GOT3 (cell line): ENCODE data around the gene PTPRD.

Source experiments
- DNase-seq: peaks from one replicate; lab custom pipeline; 2025; ENCODE audit warnings: mixed read lengths; lab: John Stamatoyannopoulos, UW

PTPRD gene

GRCh38 chr9:8826281-8826680 lies 1786.5 kb downstream of the PTPRD start:
- DNase-seq: no peak

DNA sequence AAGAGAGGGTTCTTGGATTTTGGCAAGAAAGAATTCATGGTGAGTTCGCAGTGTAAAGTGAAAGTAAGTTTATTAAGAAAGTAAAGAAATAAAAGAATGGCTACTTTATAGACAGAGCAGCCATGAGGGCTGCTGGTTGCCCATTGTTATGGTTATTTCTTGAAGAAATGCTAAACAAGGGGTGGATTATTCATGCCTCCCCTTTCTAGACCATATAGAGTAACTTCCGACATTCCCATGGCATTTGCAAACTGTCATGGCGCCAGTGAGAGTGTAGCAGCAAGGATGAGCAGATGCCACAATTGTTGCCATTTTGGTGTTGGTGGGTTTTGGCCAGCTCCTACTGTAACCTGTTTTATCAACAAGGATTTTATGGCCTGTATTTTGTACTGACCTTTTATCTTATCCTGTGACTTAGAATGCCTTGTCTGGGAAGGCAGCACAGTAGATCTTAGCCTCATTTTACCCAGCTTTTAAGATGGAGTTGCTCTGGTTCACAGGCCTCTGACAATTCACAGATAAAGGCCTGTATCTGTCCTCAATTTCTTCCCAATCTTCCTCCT lies 1787.1 kb downstream of the PTPRD start:
- no peak for DNase-seq

DNA sequence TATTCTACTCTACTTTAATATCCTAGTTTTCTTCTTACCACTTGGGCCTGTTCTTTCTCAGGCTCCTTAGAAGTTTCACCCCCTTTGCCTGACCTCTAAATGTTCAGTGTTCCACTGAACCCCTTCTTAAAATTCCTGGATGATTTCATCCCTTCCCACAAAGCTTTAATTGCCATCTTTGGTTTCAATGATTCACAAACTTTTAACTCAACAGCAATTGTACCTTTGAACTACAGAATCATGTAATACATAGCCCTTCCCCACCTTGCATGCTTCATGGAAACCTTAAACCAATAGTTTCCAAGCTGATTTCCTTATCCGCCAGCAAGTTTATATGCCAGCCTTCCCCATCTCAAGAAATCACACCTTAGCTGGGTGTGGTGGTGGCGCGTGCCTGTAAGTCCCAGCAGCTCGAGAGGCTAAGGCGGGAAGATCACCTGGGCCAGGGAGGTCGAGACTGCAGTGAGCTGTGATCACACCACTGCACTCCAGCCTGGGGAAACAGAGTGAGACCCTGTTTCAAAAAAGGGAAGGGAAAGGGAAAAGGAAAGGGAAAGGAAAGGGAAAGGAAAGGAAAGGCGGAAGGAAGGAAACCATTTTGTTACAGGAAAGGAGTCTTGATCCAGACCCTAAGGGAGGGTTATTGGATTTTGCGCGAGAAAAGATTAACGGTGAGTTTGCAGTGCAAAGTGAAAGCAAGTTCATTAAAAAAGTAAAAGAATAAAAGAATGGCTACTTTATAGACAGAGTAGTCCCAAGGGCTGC lies 1789.5 kb downstream of the PTPRD start:
- no peak for DNase-seq

GRCh38 chr9:8822667-8823025 lies 1790.2 kb downstream of the PTPRD start:
- DNase-seq: no peak

- DNase-seq: no peak
These were observed 1790.7 kb downstream of the PTPRD start for GRCh38 chr9:8821910-8822666.

DNA sequence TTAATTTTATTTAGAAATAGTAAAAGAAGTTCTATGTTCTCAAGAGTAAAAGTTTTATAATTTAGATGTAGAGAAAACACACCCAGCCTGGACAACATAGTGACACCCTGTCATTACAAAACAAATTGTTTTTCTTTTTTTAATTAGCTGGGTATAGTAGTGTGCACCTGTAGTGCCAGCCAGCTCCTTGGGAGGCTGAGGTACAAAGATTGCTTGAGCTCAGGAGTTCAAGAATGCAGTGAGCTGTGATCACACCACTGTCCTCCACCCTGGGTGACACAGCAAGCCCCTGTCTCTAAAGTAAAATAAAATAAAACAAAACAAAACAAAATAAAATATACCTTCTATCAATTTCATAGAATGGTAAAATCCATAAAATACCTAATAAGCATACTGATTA lies 1795.5 kb downstream of the PTPRD start:
- DNase-seq: no peak

DNA sequence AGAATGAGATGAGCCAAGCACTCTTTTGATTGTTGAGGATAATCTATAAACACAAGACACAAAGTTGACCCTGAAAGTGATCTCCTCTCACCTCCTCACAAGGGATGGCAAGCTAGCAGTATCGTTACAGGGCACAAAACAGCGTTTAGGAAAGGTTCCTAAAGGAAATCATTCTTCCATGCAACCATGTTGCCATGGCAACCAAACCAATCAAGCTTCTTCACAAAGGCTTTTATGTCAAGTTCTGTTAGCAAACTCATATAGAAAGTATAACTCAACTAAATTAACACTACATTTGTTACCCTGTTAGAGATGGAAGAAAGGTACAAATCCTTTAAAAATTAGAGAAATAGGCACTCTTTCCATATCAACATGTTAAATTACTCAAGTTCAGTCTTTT lies 1796.4 kb downstream of the PTPRD start:
- DNase-seq: no peak

DNA sequence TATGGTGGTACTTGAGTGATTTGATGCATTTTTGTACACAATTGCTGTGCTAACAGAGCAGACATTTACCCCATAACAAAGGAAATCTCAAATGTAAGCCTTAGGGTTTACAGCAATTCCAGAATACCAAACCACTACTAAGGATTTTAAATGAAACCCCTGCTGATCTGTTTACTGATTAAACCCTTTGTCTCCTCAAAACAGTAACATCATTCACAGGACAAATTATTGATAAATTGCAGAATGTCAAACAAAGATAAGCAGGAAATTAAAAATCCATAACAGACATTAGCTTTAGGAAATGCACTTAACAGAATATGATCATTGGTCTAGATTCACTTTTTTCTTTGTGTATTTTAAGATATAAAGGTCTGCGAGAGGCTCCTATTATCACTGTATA lies 1796.9 kb downstream of the PTPRD start:
- no peak for DNase-seq

- no peak for DNase-seq
These were observed 1797.6 kb downstream of the PTPRD start for GRCh38 chr9:8815219-8815618.

GRCh38 chr9:8812888-8813287 lies 1799.9 kb downstream of the PTPRD start:
- no peak for DNase-seq

- DNase-seq: no peak
These were observed 1803.1 kb downstream of the PTPRD start for GRCh38 chr9:8809741-8810140.

GRCh38 chr9:8806150-8806549 lies 1806.7 kb downstream of the PTPRD start:
- DNase-seq: no peak

DNA sequence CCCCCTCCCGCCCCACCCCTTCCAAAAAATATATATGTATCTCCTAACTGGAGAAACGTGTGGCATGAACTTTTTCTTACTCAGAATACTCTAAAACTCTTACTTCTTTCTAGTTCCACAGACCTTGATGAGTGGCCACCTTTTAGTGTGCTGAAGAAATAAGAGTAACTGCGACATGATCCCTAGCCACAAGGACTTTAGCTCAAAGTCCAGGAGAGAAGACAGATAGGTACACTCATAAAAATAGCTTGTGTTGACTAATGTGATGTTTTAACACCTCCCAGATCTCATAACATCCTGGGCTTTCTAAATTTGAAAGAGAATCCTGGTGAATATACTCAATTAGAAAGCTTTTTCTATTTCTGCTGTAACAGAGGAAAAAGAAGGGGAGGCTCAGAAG lies 1808.2 kb downstream of the PTPRD start:
- DNase-seq: no peak

- DNase-seq: no peak
These were observed 1810.6 kb downstream of the PTPRD start for GRCh38 chr9:8802242-8802641.

- DNase-seq: no peak
These were observed 1812.6 kb downstream of the PTPRD start for GRCh38 chr9:8800196-8800595.

DNA sequence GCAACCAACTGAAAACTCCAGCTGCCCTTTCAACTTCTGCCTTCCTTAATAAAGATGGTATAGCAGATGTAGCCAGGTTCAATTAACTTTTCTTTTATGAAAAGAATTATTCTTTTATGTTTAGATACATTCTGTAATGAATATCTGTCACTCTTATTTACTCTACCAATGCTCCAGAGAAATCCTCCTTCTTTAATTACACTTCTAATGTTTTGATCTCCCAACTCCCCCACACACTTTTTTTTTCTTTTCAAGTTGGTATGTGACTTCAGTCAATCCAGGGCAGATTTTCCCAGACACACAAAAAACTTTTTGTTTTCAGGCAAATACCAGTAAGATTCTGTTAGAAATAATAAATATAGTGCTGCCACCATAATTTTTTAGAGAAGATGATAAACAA lies 1813.2 kb downstream of the PTPRD start:
- DNase-seq: no peak

DNA sequence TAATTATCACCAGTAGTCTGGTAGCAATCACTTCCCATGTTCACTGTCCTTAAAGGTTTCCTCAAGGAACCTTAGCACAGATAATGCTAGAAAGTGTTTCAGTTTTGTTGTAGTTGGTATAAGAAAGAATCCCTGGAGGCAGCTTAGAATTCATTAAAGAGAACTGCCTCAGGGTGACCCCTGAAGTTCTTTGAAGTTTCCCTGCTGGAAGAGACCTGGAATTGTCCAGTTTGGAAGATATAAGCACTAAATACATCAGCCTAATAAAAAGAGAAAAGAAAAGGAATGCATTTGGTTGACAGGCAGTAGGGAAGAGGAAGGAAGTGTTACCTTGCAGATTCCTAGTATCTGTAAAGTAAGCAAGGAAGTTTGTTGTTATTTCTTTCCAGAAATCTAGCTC lies 1813.6 kb downstream of the PTPRD start:
- no peak for DNase-seq

GRCh38 chr9:8784838-8785237 lies 1828.0 kb downstream of the PTPRD start:
- no peak for DNase-seq

- DNase-seq: no peak
These were observed 1828.9 kb downstream of the PTPRD start for GRCh38 chr9:8783941-8784340.

DNA sequence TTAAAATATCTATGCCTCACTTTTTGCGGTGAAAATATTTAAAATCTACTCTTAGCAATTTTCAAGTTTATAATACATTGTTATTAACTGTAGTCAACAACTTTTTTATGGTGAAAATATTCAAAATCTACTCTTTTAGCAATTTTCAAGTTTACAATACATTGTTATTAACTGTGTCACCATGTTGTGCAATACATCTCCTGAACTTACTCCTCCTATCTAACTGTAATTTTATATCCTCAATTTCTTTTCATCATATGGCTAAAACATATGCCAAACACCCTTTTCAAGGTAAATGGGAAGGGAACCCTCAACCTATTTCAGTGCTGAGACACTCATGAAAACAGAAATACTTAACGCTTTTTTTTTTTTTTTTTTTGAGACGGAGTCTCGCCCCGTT lies 1830.6 kb downstream of the PTPRD start:
- no peak for DNase-seq

GRCh38 chr9:8781458-8781857 lies 1831.3 kb downstream of the PTPRD start:
- DNase-seq: no peak

DNA sequence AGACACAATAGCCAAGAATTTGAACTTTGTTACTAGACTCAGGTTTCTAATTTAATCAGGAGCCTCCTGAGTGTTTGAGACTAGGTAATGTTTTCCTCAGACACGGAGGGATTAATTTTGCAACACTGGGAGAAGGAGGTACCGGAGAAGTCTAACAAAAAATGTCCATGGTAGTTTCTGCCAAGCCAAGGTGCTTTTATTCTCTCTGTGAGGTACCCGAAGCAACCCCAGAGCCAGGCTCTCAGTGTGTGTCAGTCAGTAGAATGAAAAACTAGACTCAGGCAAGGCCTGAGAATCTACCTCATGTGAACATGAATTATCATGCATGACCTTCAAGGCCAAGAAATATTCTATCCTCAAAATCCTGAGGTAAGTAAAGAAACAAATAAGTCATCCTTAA lies 1832.4 kb downstream of the PTPRD start:
- DNase-seq: no peak

DNA sequence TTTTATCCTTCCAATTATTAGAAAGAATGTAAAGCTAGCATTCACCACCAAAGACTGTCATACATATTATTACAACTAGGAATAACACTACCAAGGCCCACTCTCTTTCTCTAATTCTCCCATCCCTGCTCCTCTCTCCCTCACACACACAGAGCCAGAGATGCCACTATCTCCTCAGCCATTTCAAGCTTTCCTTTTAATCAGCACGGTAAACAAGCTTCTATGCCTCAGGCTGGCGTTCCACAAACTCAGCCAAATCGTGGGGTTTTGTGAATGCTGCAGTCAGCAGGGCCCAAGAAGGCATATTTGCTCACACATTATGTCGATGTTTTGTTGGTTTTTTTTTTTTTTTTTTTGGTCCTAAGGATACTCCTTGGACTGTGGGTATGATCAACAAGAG lies 1833.3 kb downstream of the PTPRD start:
- DNase-seq: no peak
